ENCODE data around the gene MYB. TPM values are rescaled to one million over a fixed set of nuclear protein-coding genes. Genes with fewer than 3 reads are reported as not detected.

MYB gene
- total RNA-seq, 1 experiment from 2014 or later: 6.1 TPM

DNA sequence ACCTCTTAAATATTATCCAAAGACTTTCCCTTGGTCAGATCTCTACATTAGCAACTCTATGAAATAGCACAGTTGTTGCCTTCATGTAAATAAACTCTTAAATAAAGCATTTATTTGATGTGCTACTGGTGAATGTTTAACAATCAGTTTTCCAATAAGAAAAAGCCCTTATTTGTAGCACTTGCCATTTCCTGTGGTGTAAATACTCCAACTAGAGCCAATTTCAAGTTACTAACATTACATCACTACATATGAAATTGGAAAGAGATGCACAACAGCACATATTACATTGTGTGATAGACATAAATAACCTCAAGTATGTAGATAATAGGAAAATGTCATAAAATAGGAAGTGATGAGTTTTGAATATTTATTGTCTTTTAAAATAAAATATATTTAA, 5.0 kb upstream of the MYB start (continued):
- TF ChIP-seq, protein P1, sequence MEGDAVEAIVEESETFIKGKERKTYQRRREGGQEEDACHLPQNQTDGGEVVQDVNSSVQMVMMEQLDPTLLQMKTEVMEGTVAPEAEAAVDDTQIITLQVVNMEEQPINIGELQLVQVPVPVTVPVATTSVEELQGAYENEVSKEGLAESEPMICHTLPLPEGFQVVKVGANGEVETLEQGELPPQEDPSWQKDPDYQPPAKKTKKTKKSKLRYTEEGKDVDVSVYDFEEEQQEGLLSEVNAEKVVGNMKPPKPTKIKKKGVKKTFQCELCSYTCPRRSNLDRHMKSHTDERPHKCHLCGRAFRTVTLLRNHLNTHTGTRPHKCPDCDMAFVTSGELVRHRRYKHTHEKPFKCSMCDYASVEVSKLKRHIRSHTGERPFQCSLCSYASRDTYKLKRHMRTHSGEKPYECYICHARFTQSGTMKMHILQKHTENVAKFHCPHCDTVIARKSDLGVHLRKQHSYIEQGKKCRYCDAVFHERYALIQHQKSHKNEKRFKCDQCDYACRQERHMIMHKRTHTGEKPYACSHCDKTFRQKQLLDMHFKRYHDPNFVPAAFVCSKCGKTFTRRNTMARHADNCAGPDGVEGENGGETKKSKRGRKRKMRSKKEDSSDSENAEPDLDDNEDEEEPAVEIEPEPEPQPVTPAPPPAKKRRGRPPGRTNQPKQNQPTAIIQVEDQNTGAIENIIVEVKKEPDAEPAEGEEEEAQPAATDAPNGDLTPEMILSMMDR (IDR thresholded peaks at IDR 0.05): no peak
- no peak for TF ChIP-seq ETV6 (CRISPR knock-in tag; IDR thresholded peaks at IDR 0.05)
- TF ChIP-seq, protein P2, sequence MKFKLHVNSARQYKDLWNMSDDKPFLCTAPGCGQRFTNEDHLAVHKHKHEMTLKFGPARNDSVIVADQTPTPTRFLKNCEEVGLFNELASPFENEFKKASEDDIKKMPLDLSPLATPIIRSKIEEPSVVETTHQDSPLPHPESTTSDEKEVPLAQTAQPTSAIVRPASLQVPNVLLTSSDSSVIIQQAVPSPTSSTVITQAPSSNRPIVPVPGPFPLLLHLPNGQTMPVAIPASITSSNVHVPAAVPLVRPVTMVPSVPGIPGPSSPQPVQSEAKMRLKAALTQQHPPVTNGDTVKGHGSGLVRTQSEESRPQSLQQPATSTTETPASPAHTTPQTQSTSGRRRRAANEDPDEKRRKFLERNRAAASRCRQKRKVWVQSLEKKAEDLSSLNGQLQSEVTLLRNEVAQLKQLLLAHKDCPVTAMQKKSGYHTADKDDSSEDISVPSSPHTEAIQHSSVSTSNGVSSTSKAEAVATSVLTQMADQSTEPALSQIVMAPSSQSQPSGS (CRISPR knock-in tag; IDR thresholded peaks at IDR 0.05; ENCODE audit: borderline replicate concordance, low read depth): no peak

DNA sequence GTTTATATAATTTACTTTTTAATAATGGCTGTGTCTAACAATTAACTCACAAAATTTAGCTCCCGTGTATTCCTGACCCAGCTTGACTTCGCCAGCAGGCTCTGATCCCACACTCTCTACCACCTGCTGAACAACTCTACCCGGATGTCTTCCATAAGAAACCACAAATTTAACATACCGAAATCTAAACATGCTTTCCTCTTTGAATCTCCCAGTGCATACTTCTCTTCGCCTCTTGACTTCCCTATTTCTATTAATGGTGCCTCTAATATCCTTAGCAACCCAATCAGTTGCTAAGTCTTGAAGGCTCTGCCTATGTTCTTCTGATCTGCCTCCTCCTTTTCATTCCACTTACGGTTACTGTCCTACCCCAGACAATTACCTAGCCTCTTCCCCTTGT, 4.6 kb upstream of the MYB start:
- Mint-ChIP-seq H3K9me3 (peaks cover 3% of the 10 kb centered on the region; the same call in 1 of the 2 replicates), H3K4me1 (peaks cover 4% of the 10 kb centered on the region), H3K4me3 (no peak overlapping the region), H3K27ac (no peak overlapping the region), H3K36me3 (no peaks in the 10 kb centered on the region), H3K27me3 (ENCODE audit: low read depth) (peaks cover 15% of the 10 kb centered on the region)
- ChIA-PET POLR2A (no interaction called here), CTCF (interaction anchor here (1.1 kb wide), 1 partner anchor 14 kb away, joined by 6 read pairs; no protein-coding TSS in a partner anchor)
- ATAC-seq: no peak
- DNase-seq (ENCODE audit: low spot score): no peak
- TF ChIP-seq, protein P3, sequence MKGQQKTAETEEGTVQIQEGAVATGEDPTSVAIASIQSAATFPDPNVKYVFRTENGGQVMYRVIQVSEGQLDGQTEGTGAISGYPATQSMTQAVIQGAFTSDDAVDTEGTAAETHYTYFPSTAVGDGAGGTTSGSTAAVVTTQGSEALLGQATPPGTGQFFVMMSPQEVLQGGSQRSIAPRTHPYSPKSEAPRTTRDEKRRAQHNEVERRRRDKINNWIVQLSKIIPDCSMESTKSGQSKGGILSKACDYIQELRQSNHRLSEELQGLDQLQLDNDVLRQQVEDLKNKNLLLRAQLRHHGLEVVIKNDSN (CRISPR knock-in tag; IDR thresholded peaks at IDR 0.05): no peak
- no peak for TF ChIP-seq SMAD4 (CRISPR knock-in tag; IDR thresholded peaks at IDR 0.05)
- no peak for TF ChIP-seq GABPB1 (CRISPR knock-in tag; IDR thresholded peaks at IDR 0.05)
- no peak for TF ChIP-seq FOXK1 (CRISPR knock-in tag; IDR thresholded peaks at IDR 0.05)

DNA sequence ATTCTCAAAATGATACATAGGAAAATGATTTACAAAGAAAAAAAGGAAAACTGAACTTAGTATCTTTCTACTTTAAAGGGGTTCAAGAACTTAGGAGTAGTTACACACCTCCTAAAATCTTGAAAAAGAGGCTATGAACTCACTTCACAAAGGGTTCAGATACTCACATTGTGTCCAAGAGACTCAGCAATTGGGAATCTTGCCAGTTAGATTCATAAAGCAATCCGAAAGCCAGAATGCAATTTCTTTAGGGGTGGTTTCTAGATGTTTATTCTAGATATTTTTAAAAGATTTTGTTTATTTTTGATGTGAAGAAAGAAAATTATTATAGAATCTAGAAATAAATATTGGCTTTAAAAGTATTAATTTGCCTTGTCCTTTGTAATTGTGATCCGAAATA, 1.7 kb upstream of the MYB start:
- DNase-seq (ENCODE audit: low spot score) (no peak), ATAC-seq (no peak)
- POLR2A ChIA-PET: no interaction called here
- CTCF ChIA-PET: interaction anchor here (1.2 to 1.9 kb wide), 2 partner anchors 17 to 35 kb away, joined by 6 to 9 read pairs; no protein-coding TSS in a partner anchor
- peaks cover 42% of the 10 kb centered on the region for H3K27me3 Mint-ChIP-seq (ENCODE audit: low read depth)
- H3K27ac Mint-ChIP-seq: no peak overlapping the region
- H3K36me3 Mint-ChIP-seq: no peaks in the 10 kb centered on the region
- peaks cover 18% of the 10 kb centered on the region for H3K4me1 Mint-ChIP-seq
- no peak overlapping the region for H3K4me3 Mint-ChIP-seq
- H3K9me3 Mint-ChIP-seq: peaks cover 3% of the 10 kb centered on the region; the same call in 1 of the 2 replicates
- TF ChIP-seq IRF2 (CRISPR knock-in tag; IDR thresholded peaks at IDR 0.05; ENCODE audit: borderline replicate concordance, low read depth) (no peak), CREM (CRISPR knock-in tag; IDR thresholded peaks at IDR 0.05) (no peak), ELF4 (CRISPR knock-in tag; IDR thresholded peaks at IDR 0.05; ENCODE audit: low read depth) (no peak), NR2C2 (CRISPR knock-in tag; IDR thresholded peaks at IDR 0.05) (no peak), MXD4 (CRISPR knock-in tag; IDR thresholded peaks at IDR 0.05; ENCODE audit: borderline replicate concordance) (no peak), FOXJ3 (CRISPR knock-in tag; IDR thresholded peaks at IDR 0.05; ENCODE audit: borderline replicate concordance) (no peak), RELA (CRISPR knock-in tag; IDR thresholded peaks at IDR 0.05; ENCODE audit: borderline replicate concordance) (no peak), ZNF317 (CRISPR knock-in tag; IDR thresholded peaks at IDR 0.05; ENCODE audit: borderline replicate concordance, low read depth) (no peak)
- TF ChIP-seq, protein P4, sequence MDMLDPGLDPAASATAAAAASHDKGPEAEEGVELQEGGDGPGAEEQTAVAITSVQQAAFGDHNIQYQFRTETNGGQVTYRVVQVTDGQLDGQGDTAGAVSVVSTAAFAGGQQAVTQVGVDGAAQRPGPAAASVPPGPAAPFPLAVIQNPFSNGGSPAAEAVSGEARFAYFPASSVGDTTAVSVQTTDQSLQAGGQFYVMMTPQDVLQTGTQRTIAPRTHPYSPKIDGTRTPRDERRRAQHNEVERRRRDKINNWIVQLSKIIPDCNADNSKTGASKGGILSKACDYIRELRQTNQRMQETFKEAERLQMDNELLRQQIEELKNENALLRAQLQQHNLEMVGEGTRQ (CRISPR knock-in tag; IDR thresholded peaks at IDR 0.05): no peak
- TF ChIP-seq, protein P5, sequence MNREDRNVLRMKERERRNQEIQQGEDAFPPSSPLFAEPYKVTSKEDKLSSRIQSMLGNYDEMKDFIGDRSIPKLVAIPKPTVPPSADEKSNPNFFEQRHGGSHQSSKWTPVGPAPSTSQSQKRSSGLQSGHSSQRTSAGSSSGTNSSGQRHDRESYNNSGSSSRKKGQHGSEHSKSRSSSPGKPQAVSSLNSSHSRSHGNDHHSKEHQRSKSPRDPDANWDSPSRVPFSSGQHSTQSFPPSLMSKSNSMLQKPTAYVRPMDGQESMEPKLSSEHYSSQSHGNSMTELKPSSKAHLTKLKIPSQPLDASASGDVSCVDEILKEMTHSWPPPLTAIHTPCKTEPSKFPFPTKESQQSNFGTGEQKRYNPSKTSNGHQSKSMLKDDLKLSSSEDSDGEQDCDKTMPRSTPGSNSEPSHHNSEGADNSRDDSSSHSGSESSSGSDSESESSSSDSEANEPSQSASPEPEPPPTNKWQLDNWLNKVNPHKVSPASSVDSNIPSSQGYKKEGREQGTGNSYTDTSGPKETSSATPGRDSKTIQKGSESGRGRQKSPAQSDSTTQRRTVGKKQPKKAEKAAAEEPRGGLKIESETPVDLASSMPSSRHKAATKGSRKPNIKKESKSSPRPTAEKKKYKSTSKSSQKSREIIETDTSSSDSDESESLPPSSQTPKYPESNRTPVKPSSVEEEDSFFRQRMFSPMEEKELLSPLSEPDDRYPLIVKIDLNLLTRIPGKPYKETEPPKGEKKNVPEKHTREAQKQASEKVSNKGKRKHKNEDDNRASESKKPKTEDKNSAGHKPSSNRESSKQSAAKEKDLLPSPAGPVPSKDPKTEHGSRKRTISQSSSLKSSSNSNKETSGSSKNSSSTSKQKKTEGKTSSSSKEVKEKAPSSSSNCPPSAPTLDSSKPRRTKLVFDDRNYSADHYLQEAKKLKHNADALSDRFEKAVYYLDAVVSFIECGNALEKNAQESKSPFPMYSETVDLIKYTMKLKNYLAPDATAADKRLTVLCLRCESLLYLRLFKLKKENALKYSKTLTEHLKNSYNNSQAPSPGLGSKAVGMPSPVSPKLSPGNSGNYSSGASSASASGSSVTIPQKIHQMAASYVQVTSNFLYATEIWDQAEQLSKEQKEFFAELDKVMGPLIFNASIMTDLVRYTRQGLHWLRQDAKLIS (CRISPR knock-in tag; IDR thresholded peaks at IDR 0.05; ENCODE audit: borderline replicate concordance): no peak
- TF ChIP-seq, protein P6, sequence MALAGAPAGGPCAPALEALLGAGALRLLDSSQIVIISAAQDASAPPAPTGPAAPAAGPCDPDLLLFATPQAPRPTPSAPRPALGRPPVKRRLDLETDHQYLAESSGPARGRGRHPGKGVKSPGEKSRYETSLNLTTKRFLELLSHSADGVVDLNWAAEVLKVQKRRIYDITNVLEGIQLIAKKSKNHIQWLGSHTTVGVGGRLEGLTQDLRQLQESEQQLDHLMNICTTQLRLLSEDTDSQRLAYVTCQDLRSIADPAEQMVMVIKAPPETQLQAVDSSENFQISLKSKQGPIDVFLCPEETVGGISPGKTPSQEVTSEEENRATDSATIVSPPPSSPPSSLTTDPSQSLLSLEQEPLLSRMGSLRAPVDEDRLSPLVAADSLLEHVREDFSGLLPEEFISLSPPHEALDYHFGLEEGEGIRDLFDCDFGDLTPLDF (CRISPR knock-in tag; IDR thresholded peaks at IDR 0.05): no peak
- TF ChIP-seq, protein P7, sequence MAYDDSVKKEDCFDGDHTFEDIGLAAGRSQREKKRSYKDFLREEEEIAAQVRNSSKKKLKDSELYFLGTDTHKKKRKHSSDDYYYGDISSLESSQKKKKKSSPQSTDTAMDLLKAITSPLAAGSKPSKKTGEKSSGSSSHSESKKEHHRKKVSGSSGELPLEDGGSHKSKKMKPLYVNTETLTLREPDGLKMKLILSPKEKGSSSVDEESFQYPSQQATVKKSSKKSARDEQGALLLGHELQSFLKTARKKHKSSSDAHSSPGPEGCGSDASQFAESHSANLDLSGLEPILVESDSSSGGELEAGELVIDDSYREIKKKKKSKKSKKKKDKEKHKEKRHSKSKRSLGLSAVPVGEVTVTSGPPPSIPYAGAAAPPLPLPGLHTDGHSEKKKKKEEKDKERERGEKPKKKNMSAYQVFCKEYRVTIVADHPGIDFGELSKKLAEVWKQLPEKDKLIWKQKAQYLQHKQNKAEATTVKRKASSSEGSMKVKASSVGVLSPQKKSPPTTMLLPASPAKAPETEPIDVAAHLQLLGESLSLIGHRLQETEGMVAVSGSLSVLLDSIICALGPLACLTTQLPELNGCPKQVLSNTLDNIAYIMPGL (CRISPR knock-in tag; IDR thresholded peaks at IDR 0.05): no peak
- TF ChIP-seq, protein P8, sequence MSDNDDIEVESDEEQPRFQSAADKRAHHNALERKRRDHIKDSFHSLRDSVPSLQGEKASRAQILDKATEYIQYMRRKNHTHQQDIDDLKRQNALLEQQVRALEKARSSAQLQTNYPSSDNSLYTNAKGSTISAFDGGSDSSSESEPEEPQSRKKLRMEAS (CRISPR knock-in tag; IDR thresholded peaks at IDR 0.05): no peak
- TF ChIP-seq, protein P9, sequence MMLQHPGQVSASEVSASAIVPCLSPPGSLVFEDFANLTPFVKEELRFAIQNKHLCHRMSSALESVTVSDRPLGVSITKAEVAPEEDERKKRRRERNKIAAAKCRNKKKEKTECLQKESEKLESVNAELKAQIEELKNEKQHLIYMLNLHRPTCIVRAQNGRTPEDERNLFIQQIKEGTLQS (CRISPR knock-in tag; conservative IDR thresholded peaks at IDR 0.05): no peak

Measured in WTC11 (cell line).